SU-DHL-6 (cell line): ENCODE data around the gene TCEA3.

Experiments used
- CTCF ChIP-seq: fragments of 200-600 bp; sonication (generic); IDR thresholded peaks from one replicate; pipeline ENCODE4 v1.5.1; 2017; ENCODE audit warnings: antibody characterized with exemption, mild to moderate bottlenecking, low read length, moderate library complexity; ENCODE audit not compliant: insufficient read depth, poor library complexity, severe bottlenecking
- EZH2phosphoT487 ChIP-seq: fragments of 200-600 bp; sonication (generic), shearing (Covaris generic); conservative IDR thresholded peaks from 2 replicates; pipeline ENCODE4 v1.6.1; 2018; ENCODE audit warnings: mild to moderate bottlenecking, antibody characterized with exemption, low read length, moderate library complexity, mixed read lengths

- TF ChIP-seq CTCF, result no peak
- no peak for TF ChIP-seq EZH2phosphoT487
Observed at GRCh38 chr1:23469372-23469982, 44.9 kb upstream of the TCEA3 start.
